H1 (cell line): ENCODE results near the gene GHRH. TPM values are rescaled to one million over a fixed set of nuclear protein-coding genes. Genes with fewer than 3 reads are reported as not detected.
A peak's percentile ranks its signal among the peaks of the same experiment; 100 is the strongest.

ENCODE experiments used
- CTCF ChIA-PET: fragments of 300-600 bp; sonication (Branson Sonifier 250); formaldehyde crosslinking; loops from one replicate; lab custom pipeline; 2021; ENCODE audit not compliant: partially characterized antibody; lab: Charles Lee
- POLR2A ChIA-PET: fragments of 300-600 bp; sonication (Branson Sonifier 250); formaldehyde crosslinking; loops from one replicate; lab custom pipeline; 2021; ENCODE audit warnings: inconsistent platforms; ENCODE audit not compliant: partially characterized antibody; lab: Charles Lee
- DNase-seq, 2 experiments: peaks; one replicate each; pipeline versions ENCODE4 v3.0.0 to v3.0.0-alpha.2; 2010 to 2022; ENCODE audit warnings: low spot score in 2 of 2, low read depth in 1 of 2, mixed read lengths in 1 of 2
- FAIRE-seq: peaks from 2 replicates; lab custom pipeline; 2011; peaks lifted over from hg19 to GRCh38; lab: Jason Lieb, UNC
- H2AFZ ChIP-seq: 2 replicates; pipeline ENCODE4 v1.8.1; 2012; ENCODE audit warnings: low read length, inconsistent platforms
- H2AK5ac ChIP-seq: 2 replicates; pipeline ENCODE4 v1.6.1; 2013; ENCODE audit warnings: low read depth, low read length
- H2BK120ac ChIP-seq: replicated peaks from 2 replicates; pipeline ENCODE3; 2013; ENCODE audit warnings: low read depth, low read length, inconsistent platforms
- H2BK12ac ChIP-seq: 2 replicates; pipeline ENCODE4 v1.6.1; 2013; ENCODE audit warnings: low read depth, low read length
- H2BK15ac ChIP-seq: 2 replicates; pipeline ENCODE4 v1.6.1; 2013; ENCODE audit warnings: low read length
- H2BK20ac ChIP-seq: 2 replicates; pipeline ENCODE4 v1.6.1; 2013; ENCODE audit warnings: low read length
- H2BK5ac ChIP-seq: 2 replicates; pipeline ENCODE4 v1.6.1; 2013; ENCODE audit warnings: low read depth, low read length
- H3K14ac ChIP-seq: 2 replicates; pipeline ENCODE4 v1.6.1; 2013; ENCODE audit warnings: inconsistent platforms; ENCODE audit not compliant: insufficient read length
- H3K18ac ChIP-seq: 2 replicates; pipeline ENCODE4 v1.6.1; 2013; ENCODE audit warnings: low read length; ENCODE audit errors: extremely low read depth
- H3K23ac ChIP-seq: 2 replicates; pipeline ENCODE4 v1.6.1; 2013; ENCODE audit warnings: inconsistent platforms; ENCODE audit not compliant: insufficient read length
- H3K23me2 ChIP-seq: 2 replicates; pipeline ENCODE4 v1.6.1; 2013; ENCODE audit warnings: low read depth, low read length
- H3K27ac ChIP-seq: 2 replicates; pipeline ENCODE4 v1.6.1; 2011; ENCODE audit warnings: low read depth, low read length, inconsistent platforms
- H3K27me3 ChIP-seq, 4 experiments: replicated peaks in 1 of 4; 1 replicate in 1 of 4; 2 replicates in 3 of 4; pipeline versions ENCODE4 v1.6.1 to v1.8.1; 2011 to 2013; ENCODE audit warnings: low read length in 3 of 4, mild to moderate bottlenecking in 3 of 4, inconsistent platforms in 2 of 4, mixed read lengths in 2 of 4, moderate library complexity in 1 of 4; ENCODE audit not compliant: control insufficient read depth in 3 of 4, insufficient read depth in 3 of 4; ENCODE audit errors: extremely low read depth in 1 of 4
- H3K36me3 ChIP-seq, 4 experiments: 2 replicates each; pipeline versions ENCODE4 v1.6.1 to v1.8.1; 2011 to 2013; ENCODE audit warnings: mild to moderate bottlenecking in 4 of 4, low read length in 3 of 4, moderate library complexity in 2 of 4, control low read depth in 1 of 4, inconsistent platforms in 1 of 4; ENCODE audit not compliant: insufficient read depth in 4 of 4, control insufficient read depth in 2 of 4
- H3K4ac ChIP-seq: replicated peaks from 2 replicates; pipeline ENCODE3; 2013; ENCODE audit warnings: low read length, low read depth, mixed read lengths, inconsistent platforms; ENCODE audit not compliant: insufficient read length
- H3K4me1 ChIP-seq, 4 experiments: replicated peaks in 1 of 4; 1 replicate in 1 of 4; 2 replicates in 3 of 4; pipeline versions ENCODE4 v1.6.1 to v1.8.1; 2011 to 2013; ENCODE audit warnings: low read length in 3 of 4, inconsistent platforms in 2 of 4, mixed read lengths in 1 of 4; ENCODE audit not compliant: insufficient read depth in 4 of 4, control insufficient read depth in 3 of 4
- H3K4me2 ChIP-seq, 2 experiments: 2 replicates each; pipeline versions ENCODE4 v1.6.1 to v1.8.1; 2011 to 2013; ENCODE audit warnings: low read depth in 2 of 2, low read length in 2 of 2, control low read depth in 1 of 2, inconsistent platforms in 1 of 2, mild to moderate bottlenecking in 1 of 2; ENCODE audit not compliant: insufficient read depth in 1 of 2
- H3K4me3 ChIP-seq, 4 experiments: fragments of 200-600, 300-600 bp in 1 of 4; sonication (generic), shearing (Covaris generic), sonication (Bioruptor Twin) in 1 of 4; 2 replicates each; pipeline versions ENCODE4 v1.5.1 to v1.8.1; 2011 to 2016; ENCODE audit warnings: low read length in 4 of 4, low read depth in 3 of 4, control low read depth in 2 of 4, inconsistent platforms in 2 of 4, mild to moderate bottlenecking in 2 of 4, mixed read lengths in 1 of 4, moderate library complexity in 1 of 4; ENCODE audit not compliant: insufficient read depth in 2 of 4; ENCODE audit errors: extremely low read depth in 1 of 4
- H3K56ac ChIP-seq: replicated peaks from 2 replicates; pipeline ENCODE3; 2013; ENCODE audit warnings: low read depth, mild to moderate bottlenecking, mixed read lengths, low read length, inconsistent platforms; ENCODE audit not compliant: insufficient read length
- H3K79me1 ChIP-seq: 2 replicates; pipeline ENCODE4 v1.6.1; 2013; ENCODE audit warnings: low read depth, low read length, control low read depth
- H3K79me2 ChIP-seq, 2 experiments: 2 replicates each; pipeline versions ENCODE4 v1.6.1 to v1.8.1; 2012 to 2013; ENCODE audit warnings: low read length in 2 of 2, mild to moderate bottlenecking in 2 of 2, inconsistent platforms in 1 of 2; ENCODE audit not compliant: insufficient read depth in 2 of 2, control insufficient read depth in 1 of 2
- H3K9ac ChIP-seq, 4 experiments: replicated peaks in 1 of 4; 1 replicate in 1 of 4; 2 replicates in 3 of 4; pipeline versions ENCODE4 v1.6.1 to v1.8.1; 2011 to 2013; ENCODE audit warnings: low read depth in 3 of 4, low read length in 3 of 4, control low read depth in 2 of 4, mild to moderate bottlenecking in 2 of 4, moderate library complexity in 2 of 4, inconsistent platforms in 1 of 4; ENCODE audit errors: extremely low read depth in 1 of 4
- H3K9me3 ChIP-seq, 2 experiments: 2 replicates each; pipeline versions ENCODE4 v1.6.1 to v1.8.1; 2012 to 2013; ENCODE audit warnings: mild to moderate bottlenecking in 2 of 2, moderate library complexity in 2 of 2, control low read depth in 1 of 2, inconsistent platforms in 1 of 2, low read depth in 1 of 2, low read length in 1 of 2, mixed read lengths in 1 of 2; ENCODE audit not compliant: insufficient read depth in 2 of 2
- H4K20me1 ChIP-seq, 2 experiments: replicated peaks in 1 of 2; 2 replicates each; pipeline versions ENCODE3 to v1.8.1; 2011 to 2013; ENCODE audit warnings: inconsistent platforms in 2 of 2, low read length in 2 of 2, mild to moderate bottlenecking in 1 of 2; ENCODE audit not compliant: insufficient read depth in 2 of 2, control insufficient read depth in 1 of 2
- H4K5ac ChIP-seq: 2 replicates; pipeline ENCODE4 v1.6.1; 2013; ENCODE audit warnings: low read length, low read depth, mixed read lengths, inconsistent platforms; ENCODE audit not compliant: insufficient read length
- H4K8ac ChIP-seq: 2 replicates; pipeline ENCODE4 v1.8.0; 2013; ENCODE audit warnings: mild to moderate bottlenecking, moderate library complexity, low read length, inconsistent platforms; ENCODE audit not compliant: insufficient read depth; ENCODE audit errors: extremely low read depth
- H4K91ac ChIP-seq: replicated peaks from 2 replicates; pipeline ENCODE3; 2013; ENCODE audit warnings: low read length, mixed read lengths, inconsistent platforms; ENCODE audit not compliant: insufficient read length
- ASH2L ChIP-seq: fragments of 200-600, 300-600 bp; sonication (generic); IDR thresholded peaks from one replicate; pipeline ENCODE4 v1.7.1; 2017; ENCODE audit warnings: low read length
- ATF3 ChIP-seq: IDR thresholded peaks from 2 replicates; pipeline ENCODE4 v1.6.1; 2011; ENCODE audit warnings: low read depth, mild to moderate bottlenecking, low read length; ENCODE audit not compliant: insufficient read depth
- MAFK ChIP-seq: IDR thresholded peaks from 2 replicates; pipeline ENCODE4 v1.6.1; 2012; ENCODE audit warnings: low read depth, mild to moderate bottlenecking, improper control_type of control experiment, low read length
- RBBP5 ChIP-seq: IDR thresholded peaks from 2 replicates; pipeline ENCODE4 v1.7.1; 2012; ENCODE audit warnings: low read depth, mild to moderate bottlenecking, inconsistent platforms, low read length, moderate library complexity, borderline replicate concordance
- SIRT6 ChIP-seq: IDR thresholded peaks from one replicate; pipeline ENCODE4 v1.7.1; 2012; ENCODE audit warnings: low read length, inconsistent platforms
- TAF1 ChIP-seq: IDR thresholded peaks from 2 replicates; pipeline ENCODE4 v1.6.1; 2011; ENCODE audit warnings: mild to moderate bottlenecking, low read depth, low read length
- TBP ChIP-seq: IDR thresholded peaks from 2 replicates; pipeline ENCODE4 v1.6.1; 2011; ENCODE audit warnings: low read depth, low read length, improper control_type of control experiment
- WGBS, 2 experiments: shearing (Covaris generic) in 1 of 2; methylation state at CpG; one replicate each; pipeline versions ENCODE4 v1.1.6 to v1.1.7; 2013 to 2015; ENCODE audit warnings: low lambda C conversion rate in 2 of 2, mixed read lengths in 2 of 2, inconsistent platforms in 1 of 2, low coverage in 1 of 2, missing lambda C conversion rate in 1 of 2; ENCODE audit not compliant: insufficient replicate concordance in 2 of 2, insufficient coverage in 1 of 2, insufficient read length in 1 of 2; ENCODE audit errors: extremely low coverage in 1 of 2, missing lambda C conversion rate in 1 of 2; 5-methylcytosine and 5-hydroxymethylcytosine counted together
- polyA plus RNA-seq, 7 experiments: library from polyadenylated mRNA; depleted of rRNA in 3 of 7; stranded (reverse) in 5 of 7; unstranded in 2 of 7; fragments of >200 nt in 5 of 7; fragments of 200-250 nt in 2 of 7; gene quantifications; 1 replicate in 5 of 7; 2 replicates in 1 of 7; 4 replicates in 1 of 7; pipeline versions ENCODE4 v1.2.1 to v1.2.3, GENCODE V29; 2011 to 2013; ENCODE audit warnings: missing spikeins in 2 of 7, mixed read lengths in 2 of 7
- total RNA-seq: library from RNA; stranded (reverse); fragmentation: NEBNext Ultra II Directional; extraction: Animal tissue kit (Norgen Biotek cat#: 25700); gene quantifications from 2 replicates; pipeline ENCODE4 v1.2.1, GENCODE V29; 2021

Gene GHRH
- total and polyA plus RNA-seq, 2 of the 8 experiments (the other 6 are each of a cell fraction or from before 2014, with no cell fraction given), result not detected

- H3K36me3 ChIP-seq, result no peaks in the 10 kb centered on the region
- no peaks in the 10 kb centered on the region for H3K23me2 ChIP-seq
- H3K27me3 ChIP-seq, result no peaks in the 10 kb centered on the region
- no peak overlapping the region for H2BK15ac ChIP-seq
- no peaks in the 10 kb centered on the region for H3K9me3 ChIP-seq
- H3K14ac ChIP-seq, result no peak overlapping the region
- no peak for FAIRE-seq
- no peaks in the 10 kb centered on the region for H4K20me1 ChIP-seq
- no peak overlapping the region for H3K4me3 ChIP-seq
- no peak overlapping the region for H3K56ac ChIP-seq
- H3K9ac ChIP-seq, result no peak overlapping the region
- H3K4me2 ChIP-seq, result no peak overlapping the region
- no peak overlapping the region for H3K23ac ChIP-seq
- no peaks in the 10 kb centered on the region for H3K79me2 ChIP-seq
- H2AK5ac ChIP-seq, result no peak overlapping the region
- H4K91ac ChIP-seq, result no peak overlapping the region
- H2BK20ac ChIP-seq, result no peak overlapping the region
- no peak overlapping the region for H2BK120ac ChIP-seq
- TF ChIP-seq ASH2L (no peak), ATF3 (no peak), MAFK (no peak), RBBP5 (no peak), SIRT6 (no peak), TBP (no peak), TAF1 (no peak)
- no peak overlapping the region for H3K4ac ChIP-seq
- no peak overlapping the region for H4K5ac ChIP-seq
- no peak overlapping the region for H3K18ac ChIP-seq
- H3K27ac ChIP-seq, result no peak overlapping the region
- peak overlapping the region; percentile 57; the same call in 1 of the 2 replicates for H2AFZ ChIP-seq
- POLR2A ChIA-PET, result interaction anchor here (1.1 to 2.0 kb wide), 4 partner anchors 9 to 116 kb away, joined by 3 to 11 read pairs (median 3); partner anchors contain the start of gene MANBAL
- CTCF ChIA-PET, result interaction anchor here (0.5 to 8.2 kb wide), 11 partner anchors 9 to 270 kb away, joined by 3 to 91 read pairs (median 4); partner anchors contain the start of gene MANBAL
- 94% methylated on average over 8 of the region's 8 CpGs; no CpG with 5 or more reads in 1 of the 2 experiments for WGBS, 2 experiments
- 0 out of 2 replicates have a peak overlapping the region, but pooled peaks have one; percentile 40 for H2BK12ac ChIP-seq
- H3K79me1 ChIP-seq, result no peaks in the 10 kb centered on the region
- H2BK5ac ChIP-seq, result no peak overlapping the region
- DNase-seq, result no peak
- peaks cover 0 to 16% (median 0%) of the 10 kb centered on the region in 4 experiments; a peak in 2 of 7 replicates for H3K4me1 ChIP-seq
- H4K8ac ChIP-seq, result no peak overlapping the region
Measured at GRCh38 chr20:37280403-37280802, 18.8 kb upstream of the GHRH start.
